ENCODE results near the gene CHST1. TPM values are rescaled to one million over a fixed set of nuclear protein-coding genes. Genes with fewer than 3 reads are reported as not detected.

Gene CHST1
- total RNA-seq, 1 experiment from 2014 or later, result not detected

GRCh38 chr11:45669956-45670355, 4.5 kb upstream of the CHST1 start:
- TF ChIP-seq, protein P1, sequence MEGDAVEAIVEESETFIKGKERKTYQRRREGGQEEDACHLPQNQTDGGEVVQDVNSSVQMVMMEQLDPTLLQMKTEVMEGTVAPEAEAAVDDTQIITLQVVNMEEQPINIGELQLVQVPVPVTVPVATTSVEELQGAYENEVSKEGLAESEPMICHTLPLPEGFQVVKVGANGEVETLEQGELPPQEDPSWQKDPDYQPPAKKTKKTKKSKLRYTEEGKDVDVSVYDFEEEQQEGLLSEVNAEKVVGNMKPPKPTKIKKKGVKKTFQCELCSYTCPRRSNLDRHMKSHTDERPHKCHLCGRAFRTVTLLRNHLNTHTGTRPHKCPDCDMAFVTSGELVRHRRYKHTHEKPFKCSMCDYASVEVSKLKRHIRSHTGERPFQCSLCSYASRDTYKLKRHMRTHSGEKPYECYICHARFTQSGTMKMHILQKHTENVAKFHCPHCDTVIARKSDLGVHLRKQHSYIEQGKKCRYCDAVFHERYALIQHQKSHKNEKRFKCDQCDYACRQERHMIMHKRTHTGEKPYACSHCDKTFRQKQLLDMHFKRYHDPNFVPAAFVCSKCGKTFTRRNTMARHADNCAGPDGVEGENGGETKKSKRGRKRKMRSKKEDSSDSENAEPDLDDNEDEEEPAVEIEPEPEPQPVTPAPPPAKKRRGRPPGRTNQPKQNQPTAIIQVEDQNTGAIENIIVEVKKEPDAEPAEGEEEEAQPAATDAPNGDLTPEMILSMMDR (IDR thresholded peaks at IDR 0.05; ENCODE audit: insufficient read depth in 1 of 2, low read depth in 1 of 2, low read length in 1 of 2, severe bottlenecking in 1 of 2, unreplicated experiment in 1 of 2), result no peak
- no TSS peak for BruUV-seq (replicated peaks)
- H3K27ac Mint-ChIP-seq (ENCODE audit: unreplicated experiment), result no peak overlapping the region
- Histone ChIP-seq H3K27me3 (replicated peaks; ENCODE audit: control insufficient read depth, insufficient read depth, low read length) (no peaks in the 10 kb centered on the region; the same call in 1 of the 2 replicates), H3K36me3 (ENCODE audit: control insufficient read depth, insufficient read depth, low read length) (no peaks in the 10 kb centered on the region), H3K9me3 (no peaks in the 10 kb centered on the region), H3K4me3 (ENCODE audit: low read depth, low read length) (no peak overlapping the region), H3K4me1 (no peaks in the 10 kb centered on the region)
- H3K9me3 Mint-ChIP-seq (ENCODE audit: unreplicated experiment), result no peaks in the 10 kb centered on the region
- H3K27me3 Mint-ChIP-seq (ENCODE audit: insufficient read depth, unreplicated experiment), result peaks cover 29% of the 10 kb centered on the region
- no peaks in the 10 kb centered on the region for H3K4me1 Mint-ChIP-seq (ENCODE audit: low read depth, unreplicated experiment)
- CTCF ChIA-PET, result interaction anchor here (1.4 kb wide), 1 partner anchor 15 kb away, joined by 3 read pairs; no protein-coding TSS in a partner anchor
- POLR2A ChIA-PET, result no interaction called here
- H3K36me3 Mint-ChIP-seq (ENCODE audit: insufficient read depth, unreplicated experiment), result peaks cover 6% of the 10 kb centered on the region
- intact Hi-C loops (cut with micrococcal nuclease; ENCODE audit: unreplicated experiment), result no loop called here
- no peak overlapping the region for H3K4me3 Mint-ChIP-seq (ENCODE audit: unreplicated experiment)
- DNase-seq, result no peak

- H3K27me3 ChIP-seq (replicated peaks; ENCODE audit: control insufficient read depth, insufficient read depth, low read length), result peaks cover 2% of the 10 kb centered on the region
- Mint-ChIP-seq H3K27me3 (ENCODE audit: insufficient read depth, unreplicated experiment) (peaks cover 29% of the 10 kb centered on the region), H3K4me1 (ENCODE audit: low read depth, unreplicated experiment) (no peaks in the 10 kb centered on the region), H3K27ac (ENCODE audit: unreplicated experiment) (no peak overlapping the region), H3K4me3 (ENCODE audit: unreplicated experiment) (no peak overlapping the region), H3K9me3 (ENCODE audit: unreplicated experiment) (no peaks in the 10 kb centered on the region), H3K36me3 (ENCODE audit: insufficient read depth, unreplicated experiment) (peaks cover 6% of the 10 kb centered on the region)
- CTCF ChIA-PET, result interaction anchor here (1.4 kb wide), 1 partner anchor 14 kb away, joined by 3 read pairs; no protein-coding TSS in a partner anchor
- POLR2A ChIA-PET, result no interaction called here
- peaks cover 8% of the 10 kb centered on the region for H3K4me1 ChIP-seq
- no peak for DNase-seq
- no TSS peak for BruUV-seq (replicated peaks)
- TF ChIP-seq, protein P1 (IDR thresholded peaks at IDR 0.05; ENCODE audit: insufficient read depth in 1 of 2, low read depth in 1 of 2, low read length in 1 of 2, severe bottlenecking in 1 of 2, unreplicated experiment in 1 of 2), result no peak
- H3K9me3 ChIP-seq, result no peaks in the 10 kb centered on the region
- intact Hi-C loops (cut with micrococcal nuclease; ENCODE audit: unreplicated experiment), result no loop called here
- no peaks in the 10 kb centered on the region for H3K36me3 ChIP-seq (ENCODE audit: control insufficient read depth, insufficient read depth, low read length)
- H3K4me3 ChIP-seq (ENCODE audit: low read depth, low read length), result no peak overlapping the region
Observed at GRCh38 chr11:45669146-45669545, 3.7 kb upstream of the CHST1 start.

DNA sequence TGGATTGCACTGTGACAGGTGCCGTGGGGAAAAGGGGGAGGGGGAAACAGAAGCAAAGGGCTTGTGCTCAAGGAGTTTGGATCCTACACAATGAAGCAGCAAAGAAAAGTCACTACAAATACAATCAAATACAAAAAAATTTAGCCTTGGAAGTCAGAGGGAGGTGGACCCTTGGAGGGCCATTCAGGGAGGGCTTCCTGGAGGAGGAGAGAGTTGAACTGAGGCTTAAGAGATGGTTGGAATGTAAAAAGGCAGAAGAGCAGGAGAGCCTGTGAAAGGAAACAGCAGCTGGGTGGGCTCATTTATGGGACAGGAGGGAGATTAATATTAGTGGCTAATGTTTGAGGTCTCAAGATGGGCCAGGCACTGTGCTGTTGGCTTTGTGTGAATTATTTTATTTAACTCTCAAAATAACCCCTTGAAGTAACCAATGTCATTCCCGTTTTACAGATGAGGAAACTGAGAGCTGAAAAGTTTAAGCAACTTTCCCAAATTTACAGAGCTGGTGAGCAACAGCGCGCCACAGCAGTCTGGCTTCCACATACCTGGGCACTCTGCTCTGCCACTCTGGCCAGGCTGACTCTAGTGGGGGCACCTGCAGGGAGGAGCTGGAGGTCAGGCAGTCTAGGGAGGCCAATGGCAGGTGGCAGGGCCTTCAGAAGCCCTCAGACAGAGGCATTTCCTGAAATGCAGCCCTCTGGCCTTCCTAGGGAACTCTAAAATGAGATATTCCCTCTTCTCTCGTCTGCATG, 2.7 kb upstream of the CHST1 start:
- Histone ChIP-seq H3K9me3 (no peaks in the 10 kb centered on the region), H3K4me3 (ENCODE audit: low read depth, low read length) (no peak overlapping the region), H3K27me3 (replicated peaks; ENCODE audit: control insufficient read depth, insufficient read depth, low read length) (peaks cover 7% of the 10 kb centered on the region), H3K4me1 (peaks cover 8% of the 10 kb centered on the region), H3K36me3 (ENCODE audit: control insufficient read depth, insufficient read depth, low read length) (no peaks in the 10 kb centered on the region)
- DNase-seq, result no peak
- Mint-ChIP-seq H3K9me3 (ENCODE audit: unreplicated experiment) (no peaks in the 10 kb centered on the region), H3K27me3 (ENCODE audit: insufficient read depth, unreplicated experiment) (peaks cover 32% of the 10 kb centered on the region), H3K27ac (ENCODE audit: unreplicated experiment) (no peak overlapping the region), H3K4me3 (ENCODE audit: unreplicated experiment) (no peak overlapping the region), H3K4me1 (ENCODE audit: low read depth, unreplicated experiment) (no peaks in the 10 kb centered on the region), H3K36me3 (ENCODE audit: insufficient read depth, unreplicated experiment) (peaks cover 6% of the 10 kb centered on the region)
- TF ChIP-seq, protein P1 (IDR thresholded peaks at IDR 0.05; ENCODE audit: insufficient read depth in 1 of 2, low read depth in 1 of 2, low read length in 1 of 2, severe bottlenecking in 1 of 2, unreplicated experiment in 1 of 2), result no peak
- CTCF ChIA-PET, result interaction anchor here (0.6 to 0.7 kb wide), 2 partner anchors 377 to 1039 kb away, joined by 4 read pairs; no protein-coding TSS in a partner anchor
- intact Hi-C loops (cut with micrococcal nuclease; ENCODE audit: unreplicated experiment), result no loop called here
- POLR2A ChIA-PET, result no interaction called here
- no TSS peak for BruUV-seq (replicated peaks)

Data from Caco-2 (cell line).